ENCODE results near the gene RBBP7.

DNA sequence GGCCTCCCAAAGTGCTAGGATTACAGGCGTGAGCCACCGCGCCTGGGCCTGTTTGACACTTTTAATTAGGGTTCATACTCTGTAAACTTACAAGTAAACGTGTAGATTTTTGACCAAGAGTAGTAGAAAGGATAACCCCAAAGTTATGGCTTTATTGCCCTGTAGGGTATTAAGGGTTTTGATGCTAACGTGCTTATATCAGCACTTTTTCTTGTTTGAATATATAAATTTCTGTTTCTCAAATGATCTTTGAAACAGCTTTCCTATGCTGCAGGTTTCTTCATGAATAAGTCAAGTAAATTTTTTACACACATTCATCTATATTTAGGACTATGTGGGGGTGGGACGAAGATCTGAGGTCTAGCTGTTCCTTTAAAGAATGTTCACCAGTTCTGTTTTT lies 47.0 kb upstream of the RBBP7 start:
- TF ChIP-seq, protein P1, sequence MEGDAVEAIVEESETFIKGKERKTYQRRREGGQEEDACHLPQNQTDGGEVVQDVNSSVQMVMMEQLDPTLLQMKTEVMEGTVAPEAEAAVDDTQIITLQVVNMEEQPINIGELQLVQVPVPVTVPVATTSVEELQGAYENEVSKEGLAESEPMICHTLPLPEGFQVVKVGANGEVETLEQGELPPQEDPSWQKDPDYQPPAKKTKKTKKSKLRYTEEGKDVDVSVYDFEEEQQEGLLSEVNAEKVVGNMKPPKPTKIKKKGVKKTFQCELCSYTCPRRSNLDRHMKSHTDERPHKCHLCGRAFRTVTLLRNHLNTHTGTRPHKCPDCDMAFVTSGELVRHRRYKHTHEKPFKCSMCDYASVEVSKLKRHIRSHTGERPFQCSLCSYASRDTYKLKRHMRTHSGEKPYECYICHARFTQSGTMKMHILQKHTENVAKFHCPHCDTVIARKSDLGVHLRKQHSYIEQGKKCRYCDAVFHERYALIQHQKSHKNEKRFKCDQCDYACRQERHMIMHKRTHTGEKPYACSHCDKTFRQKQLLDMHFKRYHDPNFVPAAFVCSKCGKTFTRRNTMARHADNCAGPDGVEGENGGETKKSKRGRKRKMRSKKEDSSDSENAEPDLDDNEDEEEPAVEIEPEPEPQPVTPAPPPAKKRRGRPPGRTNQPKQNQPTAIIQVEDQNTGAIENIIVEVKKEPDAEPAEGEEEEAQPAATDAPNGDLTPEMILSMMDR (IDR thresholded peaks at IDR 0.05; ENCODE audit: insufficient read depth, low read length, poor library complexity, severe bottlenecking): no peak
- no peak for TF ChIP-seq EZH2phosphoT487 (conservative IDR thresholded peaks at IDR 0.05; ENCODE audit: low read length)

Measured in SU-DHL-6 (cell line).